ENCODE data around the gene SLC25A28. TPM values are rescaled to one million over a fixed set of nuclear protein-coding genes. Genes with fewer than 3 reads are reported as not detected.

The SLC25A28 gene
- total RNA-seq, 1 donor from 2014 or later = 50.1 TPM

- peak; percentile 75 for TF ChIP-seq CTCF (IDR thresholded peaks at IDR 0.05)
- peaks cover 16% of the 10 kb centered on the region for H3K4me1 ChIP-seq
- no peak overlapping the region for H3K4me3 ChIP-seq
- H3K9me3 ChIP-seq = no peaks in the 10 kb centered on the region
- H3K36me3 ChIP-seq = peaks cover 53% of the 10 kb centered on the region
- ATAC-seq (peak; percentile 65 to 69), DNase-seq (no peak)
- no peak overlapping the region for H3K27ac ChIP-seq
- no peaks in the 10 kb centered on the region for H3K27me3 ChIP-seq (ENCODE audit: low read depth)
- intact Hi-C loops (cut with DNase I) = no loop called here
Measured at GRCh38 chr10:99612167-99612831, 7.9 kb downstream of the SLC25A28 start.

GRCh38 chr10:99611326-99611725 is 8.9 kb downstream of the SLC25A28 start:
- Histone ChIP-seq H3K36me3 (peaks cover 53% of the 10 kb centered on the region), H3K27ac (no peak overlapping the region), H3K4me1 (peaks cover 6% of the 10 kb centered on the region), H3K27me3 (ENCODE audit: low read depth) (no peaks in the 10 kb centered on the region), H3K4me3 (no peak overlapping the region), H3K9me3 (no peaks in the 10 kb centered on the region)
- intact Hi-C loops (cut with DNase I) = no loop called here
- DNase-seq = no peak
- ATAC-seq = no peak
- no peak for TF ChIP-seq CTCF (IDR thresholded peaks at IDR 0.05)

- TF ChIP-seq CTCF (IDR thresholded peaks at IDR 0.05) = no peak
- no peaks in the 10 kb centered on the region for H3K27me3 ChIP-seq (ENCODE audit: low read depth)
- intact Hi-C loops (cut with DNase I) = no loop called here
- no peak for ATAC-seq
- no peak for DNase-seq
- H3K9me3 ChIP-seq = no peaks in the 10 kb centered on the region
- peaks cover 51% of the 10 kb centered on the region for H3K36me3 ChIP-seq
- H3K27ac ChIP-seq = no peak overlapping the region
- H3K4me1 ChIP-seq = no peaks in the 10 kb centered on the region
- H3K4me3 ChIP-seq = no peak overlapping the region
Measured at GRCh38 chr10:99610221-99610620, 10.0 kb downstream of the SLC25A28 start.

- Histone ChIP-seq H3K27me3 (ENCODE audit: low read depth) (no peaks in the 10 kb centered on the region), H3K4me1 (no peaks in the 10 kb centered on the region), H3K4me3 (no peak overlapping the region), H3K27ac (no peak overlapping the region), H3K36me3 (peaks cover 40% of the 10 kb centered on the region), H3K9me3 (no peaks in the 10 kb centered on the region)
- DNase-seq = no peak
- TF ChIP-seq CTCF (IDR thresholded peaks at IDR 0.05) = no peak
- intact Hi-C loops (cut with DNase I) = no loop called here
- ATAC-seq = no peak
Measured at GRCh38 chr10:99609186-99609585, 11.1 kb downstream of the SLC25A28 start.

- Histone ChIP-seq H3K36me3 (peaks cover 17% of the 10 kb centered on the region), H3K4me1 (no peaks in the 10 kb centered on the region), H3K4me3 (no peak overlapping the region), H3K27ac (no peak overlapping the region), H3K27me3 (ENCODE audit: low read depth) (no peaks in the 10 kb centered on the region), H3K9me3 (no peaks in the 10 kb centered on the region)
- DNase-seq (no peak), ATAC-seq (no peak)
- no peak for TF ChIP-seq CTCF (IDR thresholded peaks at IDR 0.05)
- intact Hi-C loops (cut with DNase I) = no loop called here
Measured at GRCh38 chr10:99605351-99605750, 14.9 kb downstream of the SLC25A28 start.
